ENCODE data around the gene CDKAL1.

Gene CDKAL1

GRCh38 chr6:20740088-20740487 is 205.8 kb downstream of the CDKAL1 start:
- no peak overlapping the region for H3K9ac ChIP-seq (ENCODE audit: low read depth, low read length, poor library complexity, severe bottlenecking)
- H3K4me1 ChIP-seq (ENCODE audit: insufficient read depth, low read length, poor library complexity, severe bottlenecking), result peaks cover 28% of the 10 kb centered on the region
- H3F3A ChIP-seq (ENCODE audit: low read depth), result no peaks in the 10 kb centered on the region
- no peaks in the 10 kb centered on the region for H4K20me1 ChIP-seq (ENCODE audit: insufficient read depth, low read length, poor library complexity, severe bottlenecking)
- H3K36me3 ChIP-seq (ENCODE audit: insufficient read depth, low read length), result peaks cover 25% of the 10 kb centered on the region; the same call in 1 of the 2 replicates
- H3K4me2 ChIP-seq (ENCODE audit: low read depth, low read length, poor library complexity, severe bottlenecking), result no peak overlapping the region
- TF ChIP-seq EZH2phosphoT487 (IDR thresholded peaks at IDR 0.05; ENCODE audit: borderline replicate concordance), result no peak
- no peak for TF ChIP-seq CTCF (conservative IDR thresholded peaks at IDR 0.05; ENCODE audit: low read length)
- H3K27me3 ChIP-seq (ENCODE audit: insufficient read depth, low read length, poor library complexity, severe bottlenecking), result no peaks in the 10 kb centered on the region
- H3K79me2 ChIP-seq (ENCODE audit: insufficient read depth, low read length), result peaks cover 14% of the 10 kb centered on the region; the same call in 1 of the 2 replicates
- no peak overlapping the region for H3K4me3 ChIP-seq (ENCODE audit: low read length, poor library complexity, severe bottlenecking)
- H3K9me2 ChIP-seq (replicated peaks; ENCODE audit: low read depth, low read length), result no peaks in the 10 kb centered on the region
- H2AFZ ChIP-seq (ENCODE audit: low read length), result no peak overlapping the region
- H3K9me3 ChIP-seq (ENCODE audit: insufficient read depth, low read depth, low read length), result peaks cover 6% of the 10 kb centered on the region; the same call in 1 of the 2 replicates

- no peaks in the 10 kb centered on the region for H4K20me1 ChIP-seq (ENCODE audit: insufficient read depth, low read length, poor library complexity, severe bottlenecking)
- no peak overlapping the region for H3K9ac ChIP-seq (ENCODE audit: low read depth, low read length, poor library complexity, severe bottlenecking)
- H3K9me2 ChIP-seq (replicated peaks; ENCODE audit: low read depth, low read length), result no peaks in the 10 kb centered on the region
- peaks cover 25% of the 10 kb centered on the region; the same call in 1 of the 2 replicates for H3K36me3 ChIP-seq (ENCODE audit: insufficient read depth, low read length)
- H3K4me2 ChIP-seq (ENCODE audit: low read depth, low read length, poor library complexity, severe bottlenecking), result no peak overlapping the region
- H2AFZ ChIP-seq (ENCODE audit: low read length), result no peak overlapping the region
- H3K4me1 ChIP-seq (ENCODE audit: insufficient read depth, low read length, poor library complexity, severe bottlenecking), result peaks cover 34% of the 10 kb centered on the region
- H3K4me3 ChIP-seq (ENCODE audit: low read length, poor library complexity, severe bottlenecking), result no peak overlapping the region
- H3K9me3 ChIP-seq (ENCODE audit: insufficient read depth, low read depth, low read length), result peaks cover 6% of the 10 kb centered on the region; the same call in 1 of the 2 replicates
- peaks cover 17% of the 10 kb centered on the region; the same call in 1 of the 2 replicates for H3K79me2 ChIP-seq (ENCODE audit: insufficient read depth, low read length)
- TF ChIP-seq EZH2phosphoT487 (IDR thresholded peaks at IDR 0.05; ENCODE audit: borderline replicate concordance) (no peak), CTCF (conservative IDR thresholded peaks at IDR 0.05; ENCODE audit: low read length) (no peak)
- H3K27me3 ChIP-seq (ENCODE audit: insufficient read depth, low read length, poor library complexity, severe bottlenecking), result no peaks in the 10 kb centered on the region
- no peaks in the 10 kb centered on the region for H3F3A ChIP-seq (ENCODE audit: low read depth)
Observed at GRCh38 chr6:20740727-20741126, 206.5 kb downstream of the CDKAL1 start.

GRCh38 chr6:20741490-20741889 is 207.2 kb downstream of the CDKAL1 start:
- Histone ChIP-seq H2AFZ (ENCODE audit: low read length) (no peak overlapping the region), H3K9me2 (replicated peaks; ENCODE audit: low read depth, low read length) (no peaks in the 10 kb centered on the region), H3K4me2 (ENCODE audit: low read depth, low read length, poor library complexity, severe bottlenecking) (no peak overlapping the region), H3K9me3 (ENCODE audit: insufficient read depth, low read depth, low read length) (peaks cover 6% of the 10 kb centered on the region; the same call in 1 of the 2 replicates), H3K36me3 (ENCODE audit: insufficient read depth, low read length) (peaks cover 25% of the 10 kb centered on the region; the same call in 1 of the 2 replicates), H3K4me1 (ENCODE audit: insufficient read depth, low read length, poor library complexity, severe bottlenecking) (peaks cover 42% of the 10 kb centered on the region), H3K4me3 (ENCODE audit: low read length, poor library complexity, severe bottlenecking) (no peak overlapping the region), H3K79me2 (ENCODE audit: insufficient read depth, low read length) (peaks cover 23% of the 10 kb centered on the region; the same call in 1 of the 2 replicates), H3F3A (ENCODE audit: low read depth) (no peaks in the 10 kb centered on the region), H4K20me1 (ENCODE audit: insufficient read depth, low read length, poor library complexity, severe bottlenecking) (no peaks in the 10 kb centered on the region), H3K9ac (ENCODE audit: low read depth, low read length, poor library complexity, severe bottlenecking) (no peak overlapping the region), H3K27me3 (ENCODE audit: insufficient read depth, low read length, poor library complexity, severe bottlenecking) (no peaks in the 10 kb centered on the region)
- TF ChIP-seq CTCF (conservative IDR thresholded peaks at IDR 0.05; ENCODE audit: low read length), result no peak
- TF ChIP-seq EZH2phosphoT487 (IDR thresholded peaks at IDR 0.05; ENCODE audit: borderline replicate concordance), result no peak
